GM19240 (cell line): ENCODE results near the gene ZFPL1.
"Not testable (repeated sequence)": the region's sequence is repeated elsewhere in the genome, so short reads cannot be mapped to it uniquely, and the experiment has no call there.

Source experiments
- DNase-seq: peaks from one replicate; pipeline ENCODE4 v3.0.0; 2011; ENCODE audit warnings: low spot score; ENCODE audit not compliant: insufficient read length

ZFPL1 gene

GRCh38 chr11:65113839-65114238 is 29.8 kb downstream of the ZFPL1 start:
- no peak for DNase-seq

DNA sequence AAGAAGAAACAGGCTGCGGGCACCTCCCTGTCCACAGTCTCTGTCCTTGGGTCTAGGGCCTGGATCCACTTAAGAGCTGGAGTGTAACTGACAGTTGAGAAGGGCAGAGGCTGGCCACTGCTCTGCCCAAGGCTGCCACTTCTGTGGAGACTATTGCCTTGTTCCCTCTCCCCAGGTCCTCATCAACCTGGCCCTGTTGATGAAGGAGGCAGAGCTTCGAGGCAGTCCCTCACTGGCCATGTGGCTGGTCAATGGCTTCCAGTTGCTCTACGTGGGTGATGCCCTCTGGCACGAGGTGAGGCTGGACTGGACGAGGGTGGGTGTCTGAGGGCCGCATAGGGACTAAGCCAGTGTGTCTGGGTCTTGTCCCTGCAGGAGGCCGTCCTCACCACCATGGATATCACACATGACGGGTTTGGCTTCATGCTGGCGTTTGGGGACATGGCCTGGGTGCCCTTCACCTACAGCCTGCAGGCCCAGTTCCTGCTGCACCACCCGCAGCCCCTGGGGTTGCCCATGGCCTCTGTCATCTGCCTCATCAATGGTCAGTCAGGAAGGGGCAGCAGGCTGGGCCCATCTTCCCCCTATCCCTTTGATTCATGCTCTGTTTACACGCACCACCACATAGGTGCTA is 30.6 kb downstream of the ZFPL1 start:
- no peak for DNase-seq

GRCh38 chr11:65115361-65116082 is 31.5 kb downstream of the ZFPL1 start:
- DNase-seq = no peak

GRCh38 chr11:65116370-65117205 is 32.6 kb downstream of the ZFPL1 start:
- DNase-seq = no peak

DNA sequence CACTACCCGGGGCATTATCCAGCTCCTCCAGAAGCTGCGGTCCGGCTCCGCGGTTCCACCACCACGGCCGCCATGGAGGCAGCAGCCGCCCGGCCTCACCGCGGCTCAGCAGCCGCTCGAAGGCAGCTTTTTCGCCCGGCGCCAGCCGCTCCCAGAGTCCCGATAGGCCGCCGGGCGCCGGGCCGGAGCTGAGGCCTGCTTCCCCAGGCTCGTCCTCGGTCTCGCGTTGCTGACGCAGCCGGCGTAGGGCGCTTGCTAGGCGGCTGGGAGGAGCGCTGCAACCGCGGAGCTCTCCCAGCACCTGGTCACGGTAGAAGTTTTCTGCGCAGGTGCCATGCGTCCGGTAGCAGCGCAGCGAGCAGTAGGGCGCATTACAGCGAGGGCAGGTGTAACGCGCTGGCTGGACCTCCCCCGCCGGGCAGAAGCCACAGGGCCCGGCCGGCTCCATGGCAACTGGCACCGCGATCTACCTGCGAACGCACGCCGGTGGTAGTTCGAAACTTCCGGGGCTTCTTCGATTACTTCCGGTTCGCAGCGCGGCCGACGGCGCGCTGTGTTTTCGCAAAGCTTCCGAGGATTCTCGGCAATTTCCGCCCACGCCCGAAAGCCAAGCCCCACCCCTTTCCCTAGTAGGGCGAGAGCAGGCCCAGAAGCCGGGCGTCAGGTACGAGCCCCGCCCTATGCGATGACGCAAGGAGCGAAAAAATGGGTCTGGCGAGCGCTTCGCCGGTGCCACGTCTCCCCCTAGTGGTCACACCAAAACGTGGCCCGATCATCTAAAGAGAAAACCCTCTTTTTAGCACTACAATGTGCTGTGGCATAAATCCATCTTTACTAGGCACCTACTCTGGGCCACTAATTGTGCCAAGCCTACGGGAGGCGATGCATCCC is 33.4 kb downstream of the ZFPL1 start, which contains the start of gene ZNHIT2:
ZNHIT2 (minus strand) TSS at position 496 of the 891 bp plus-strand sequence; CDS start at position 448, 48 bp downstream.
- peak; percentile 78 for DNase-seq

DNA sequence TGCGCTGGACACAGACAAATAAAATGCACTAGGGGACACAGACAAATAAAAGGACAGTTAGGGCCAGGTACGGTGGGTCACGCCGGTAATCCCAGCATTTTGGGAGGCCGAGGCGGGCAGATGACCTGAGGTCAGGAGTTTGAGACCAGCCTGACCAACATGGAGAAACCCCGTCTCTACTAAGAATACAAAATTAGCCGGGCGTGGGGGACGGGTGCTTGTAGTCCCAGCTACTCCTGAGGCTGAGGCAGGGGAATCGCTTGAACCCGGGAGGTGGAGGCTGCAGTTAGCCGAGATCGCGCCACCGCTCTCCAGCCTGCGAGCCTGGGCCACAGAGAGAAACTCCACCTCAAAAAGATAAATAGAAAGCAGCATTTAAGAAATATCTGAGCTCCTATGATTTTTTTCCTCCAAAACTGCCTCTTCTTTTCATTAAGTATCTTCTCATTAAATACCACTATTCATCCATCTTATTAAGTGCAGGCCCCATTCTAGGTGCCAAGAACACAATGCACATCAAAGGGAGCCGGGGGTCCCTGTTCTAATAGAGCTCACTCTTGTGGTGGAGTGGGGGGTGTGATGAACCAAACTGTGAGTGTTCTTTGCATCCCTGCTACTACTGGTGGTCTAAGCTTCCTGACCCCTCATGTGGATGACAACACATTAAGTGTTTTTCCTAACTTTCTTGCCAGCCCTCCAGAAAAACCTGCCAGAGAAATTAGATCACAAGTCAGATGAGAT is 34.2 kb downstream of the ZFPL1 start:
- DNase-seq = no peak

DNA sequence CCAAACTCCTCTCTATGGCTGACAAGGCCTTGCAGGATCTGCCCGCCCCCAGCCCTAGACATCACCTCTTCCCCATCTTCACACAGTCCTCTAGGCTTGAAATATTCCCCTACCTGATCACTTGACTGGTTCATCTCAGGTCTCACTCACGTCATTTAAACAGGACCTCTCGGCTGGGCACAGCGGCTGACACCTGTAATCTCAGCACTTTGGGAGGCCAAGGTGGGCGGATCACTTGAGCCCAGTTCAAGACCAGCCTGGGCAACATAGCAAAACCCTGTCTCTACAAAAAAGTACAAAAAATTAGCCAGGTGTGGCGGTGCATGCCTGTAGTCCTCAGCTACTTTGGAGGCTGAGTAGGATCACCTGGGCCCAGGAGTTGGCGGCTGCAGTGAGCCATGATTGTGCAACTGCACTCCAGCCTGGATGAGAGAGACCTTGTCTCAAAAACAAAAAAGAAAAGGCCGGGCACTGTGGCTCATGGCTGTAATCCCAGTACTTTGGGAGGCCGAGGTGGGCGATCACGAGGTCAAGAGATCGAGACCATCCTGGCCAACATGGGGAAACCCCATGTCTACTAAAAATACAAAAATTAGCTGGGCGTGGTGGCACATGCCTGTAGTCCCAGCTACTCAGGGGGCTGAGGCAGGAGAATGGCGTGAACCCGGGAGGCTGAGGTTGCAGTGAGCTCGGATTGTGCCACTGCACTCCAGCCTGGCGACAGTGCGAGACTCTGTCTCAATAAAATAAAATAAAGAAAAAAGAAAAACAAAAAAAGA is 35.1 kb downstream of the ZFPL1 start:
- not testable (repeated sequence) for DNase-seq

DNA sequence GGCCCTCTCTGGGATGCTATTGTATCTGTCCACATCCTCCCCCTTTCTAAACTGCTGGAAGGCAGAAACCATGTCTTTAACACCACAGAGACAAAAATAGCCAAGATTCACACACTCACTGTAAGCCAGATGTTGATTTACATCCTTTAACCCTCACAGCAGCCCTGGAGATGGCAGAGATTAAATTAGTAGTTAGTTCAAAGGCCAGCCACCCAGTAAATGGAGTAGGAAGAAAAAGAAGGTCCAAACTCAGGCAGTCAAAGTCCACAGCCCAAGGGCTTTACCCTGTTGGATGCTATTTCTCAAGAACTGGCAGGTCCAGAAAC is 35.6 kb downstream of the ZFPL1 start:
- DNase-seq = no peak

DNA sequence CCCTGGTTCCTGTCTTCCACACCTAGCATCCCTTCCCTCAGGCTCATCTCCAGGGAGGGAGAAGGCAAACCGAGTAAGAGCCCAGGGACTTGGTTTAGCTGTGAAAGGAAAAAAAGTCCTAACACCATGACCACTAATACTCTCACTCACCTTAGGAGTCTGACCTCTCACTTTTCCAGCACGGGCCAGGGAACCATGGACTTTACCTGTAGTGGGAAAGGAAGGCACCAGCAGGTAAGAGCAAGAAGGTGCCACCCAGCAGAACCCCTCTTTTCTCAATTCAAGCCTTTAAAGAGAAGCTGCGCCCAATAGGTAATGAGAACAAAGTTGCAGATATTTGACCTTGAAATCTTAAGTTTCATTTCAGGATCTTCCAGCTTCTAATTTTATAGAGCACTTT is 36.8 kb downstream of the ZFPL1 start:
- DNase-seq = no peak

DNA sequence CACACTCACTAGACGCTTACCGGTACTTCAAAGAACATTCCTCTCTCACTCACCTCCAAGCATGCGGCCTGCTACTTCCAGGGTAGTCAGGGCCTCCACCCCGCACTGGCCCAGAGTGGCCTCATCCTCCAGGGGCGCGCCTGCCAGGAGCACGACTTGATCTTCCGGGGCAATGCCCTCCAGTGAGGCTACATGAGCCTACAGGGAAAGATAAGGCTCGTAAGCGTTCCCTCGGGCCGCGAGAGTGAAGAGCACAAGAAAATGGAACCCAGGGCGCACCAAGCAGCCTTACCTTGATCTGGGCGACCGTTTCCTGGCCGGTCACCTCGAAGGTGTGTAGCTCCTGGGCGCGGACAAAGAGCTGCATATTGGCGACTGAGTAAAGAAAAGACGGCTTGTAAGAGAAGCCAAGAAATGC is 37.4 kb downstream of the ZFPL1 start:
- no peak for DNase-seq

DNA sequence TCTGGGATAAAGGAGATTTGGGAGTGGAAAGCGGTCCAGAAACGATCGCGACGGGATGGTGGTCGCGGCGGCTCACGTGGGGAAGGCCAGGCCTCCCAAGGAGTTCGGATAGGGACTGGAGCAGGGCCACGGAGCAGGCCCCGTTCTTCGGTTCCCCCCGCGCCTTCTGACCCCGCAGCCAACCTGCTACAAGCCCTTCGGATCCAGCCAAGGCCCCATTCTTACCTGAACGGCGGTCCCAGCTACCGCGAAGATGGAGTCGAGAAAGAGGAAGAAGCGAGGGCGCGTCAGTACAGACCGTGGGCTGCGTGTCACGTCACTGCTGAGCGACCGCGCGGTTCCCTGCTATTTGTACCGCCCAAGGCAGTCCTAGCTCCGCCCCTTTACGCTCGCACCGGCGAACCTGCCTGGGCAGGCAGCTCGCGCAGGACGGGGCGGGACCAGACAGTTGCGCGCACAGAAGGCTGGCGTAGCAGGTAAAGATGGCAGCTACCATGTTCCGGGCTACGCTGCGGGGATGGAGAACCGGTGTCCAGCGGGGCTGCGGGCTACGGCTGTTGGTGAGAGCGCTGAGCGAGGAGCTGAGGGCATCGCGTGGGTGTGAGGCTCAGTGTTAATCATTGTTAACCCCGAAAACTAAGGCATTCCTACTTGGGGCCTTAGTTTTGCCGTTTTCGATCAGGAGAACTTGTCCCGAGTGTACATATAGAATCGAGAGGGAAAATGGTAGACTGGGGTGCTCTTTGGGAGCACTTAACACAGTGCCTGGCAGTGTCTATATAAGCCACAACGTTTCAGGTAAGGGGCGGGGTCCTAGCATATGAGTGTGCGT is 38.1 kb downstream of the ZFPL1 start, which contains the start of the genes FAU and MRPL49:
FAU (minus strand) TSS at position 270 of the 832 bp plus-strand sequence. CDS start 321 bp downstream, outside the sequence.
MRPL49 (plus strand) TSS at position 457 of the 832 bp plus-strand sequence; CDS start at position 483, 26 bp downstream.
- peak; percentile 96 for DNase-seq

- no peak for DNase-seq
Measured at GRCh38 chr11:65124480-65125196, 40.6 kb downstream of the ZFPL1 start.

DNA sequence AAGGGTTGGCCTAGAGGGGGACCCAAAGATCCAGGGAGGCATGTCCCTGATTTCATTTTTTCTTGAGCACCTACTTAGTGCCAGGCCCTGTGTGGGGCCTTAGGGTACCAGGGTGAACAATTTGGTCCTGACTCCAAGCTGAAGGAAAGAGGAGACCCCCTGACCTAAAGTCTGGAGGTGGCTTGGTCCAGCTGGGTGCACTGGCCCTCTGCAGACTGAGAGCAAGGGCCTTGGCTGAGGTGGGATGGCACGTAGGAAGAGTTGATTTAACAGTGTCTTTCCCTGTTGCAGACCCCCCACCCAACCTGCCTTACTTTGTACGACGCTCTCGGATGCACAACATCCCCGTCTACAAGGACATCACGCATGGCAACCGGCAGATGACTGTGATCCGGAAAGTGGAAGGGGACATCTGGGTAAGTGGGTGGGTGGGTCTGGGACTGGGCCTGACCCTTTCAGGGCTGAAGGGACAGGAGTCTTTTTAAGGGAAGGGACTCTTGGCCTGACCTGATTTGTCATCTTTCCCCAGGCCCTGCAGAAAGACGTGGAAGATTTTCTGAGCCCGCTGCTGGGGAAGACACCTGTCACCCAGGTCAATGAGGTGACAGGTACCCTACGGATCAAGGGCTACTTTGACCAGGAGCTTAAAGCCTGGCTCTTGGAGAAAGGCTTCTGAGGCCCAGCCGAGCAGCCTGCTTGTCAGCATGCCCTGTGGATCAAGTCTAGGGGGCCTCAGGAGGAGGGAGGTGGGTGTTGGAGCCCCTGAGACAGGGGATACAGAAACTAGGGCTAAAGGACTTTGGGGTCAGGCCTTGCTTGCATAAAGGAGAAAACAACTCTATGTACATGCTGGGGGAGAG is 41.4 kb downstream of the ZFPL1 start:
- DNase-seq = no peak

GRCh38 chr11:65126624-65127274 is 42.7 kb downstream of the ZFPL1 start:
- DNase-seq = no peak

- no peak for DNase-seq
Measured at GRCh38 chr11:65127473-65128181, 43.6 kb downstream of the ZFPL1 start.
